Sigmoid colon (tissue), 4 donors: Measurements from ENCODE around the gene SYNE2.

Source experiments
- CTCF ChIP-seq, 4 experiments: fragments of 450-650 bp in 3 of 4; fragments of 200-600 bp in 1 of 4; IDR thresholded peaks; one replicate each; pipeline ENCODE4 v1.5.1; 2016 to 2019; ENCODE audit warnings: antibody characterized with exemption in 4 of 4, mild to moderate bottlenecking in 3 of 4, moderate library complexity in 2 of 4
- EP300 ChIP-seq, 4 donors: sonication (generic); formaldehyde crosslinking; IDR thresholded peaks; one replicate each; pipeline ENCODE4 v1.6.1; 2017; ENCODE audit warnings: antibody characterized with exemption in 4 of 4

GRCh38 chr14:64185184-64185583 is 332.4 kb downstream of the SYNE2 start:
- no peak for TF ChIP-seq CTCF (IDR thresholded peaks at IDR 0.05)
- TF ChIP-seq EP300 (IDR thresholded peaks at IDR 0.05), result no peak
